Activated CD8-positive, alpha-beta T cell treated with anti-CD3 and anti-CD28 coated beads for 36 hours (primary cell): ENCODE results near the gene SEZ6L. TPM values are rescaled to one million over a fixed set of nuclear protein-coding genes. Genes with fewer than 3 reads are reported as not detected.

Experiments used
- ATAC-seq: fragments of 200-7000 bp; cut with Tn5 transposase; one replicate; pipeline ENCODE4 v1.10.0; 2021; ENCODE audit warnings: mild to moderate bottlenecking, moderate library complexity
- CTCF ChIA-PET: fragments of 350-600 bp; sonication (Branson Sonifier 250); formaldehyde crosslinking; loops from one replicate; lab custom pipeline; 2021; ENCODE audit warnings: antibody characterized with exemption; lab: Charles Lee
- POLR2A ChIA-PET: fragments of 350-600 bp; sonication (Branson Sonifier 250); formaldehyde crosslinking; loops from one replicate; lab custom pipeline; 2021; ENCODE audit warnings: antibody characterized with exemption; lab: Charles Lee
- DNase-seq: peaks from one replicate; pipeline ENCODE4 v3.0.0-alpha.2; 2020
- H3K27ac Mint-ChIP-seq: one replicate; pipeline ENCODE4 v1.8.0; 2021; ENCODE audit warnings: mild to moderate bottlenecking, mixed read lengths
- H3K27me3 Mint-ChIP-seq: one replicate; pipeline ENCODE4 v1.8.0; 2021; ENCODE audit warnings: mixed read lengths
- H3K36me3 Mint-ChIP-seq: one replicate; pipeline ENCODE4 v1.8.0; 2021; ENCODE audit warnings: low read depth, mixed read lengths
- H3K4me1 Mint-ChIP-seq: one replicate; pipeline ENCODE4 v1.8.0; 2021; ENCODE audit warnings: low read depth, mixed read lengths
- H3K4me3 Mint-ChIP-seq: one replicate; pipeline ENCODE4 v1.8.0; 2021; ENCODE audit warnings: mild to moderate bottlenecking, moderate library complexity, mixed read lengths
- H3K9me3 Mint-ChIP-seq: one replicate; pipeline ENCODE4 v1.8.0; 2021; ENCODE audit warnings: mixed read lengths
- intact Hi-C: fragments of 100-400 bp; cut with micrococcal nuclease; formaldehyde crosslinking; loops from one replicate; pipeline ENCODE4 v1.10.0; 2022
- total RNA-seq, 2 experiments: library from RNA; stranded (reverse); gene quantifications; one replicate each; pipeline ENCODE4 v1.2.3, GENCODE V29; 2021
- TF ChIP-seq, protein P1 (sequence below): fragments of 200-600 bp; IDR thresholded peaks from one replicate; pipeline ENCODE4 v1.8.0; 2022; ENCODE audit warnings: antibody characterized with exemption, mild to moderate bottlenecking

SEZ6L gene
- total RNA-seq, 2 experiments from 2014 or later: not detected

DNA sequence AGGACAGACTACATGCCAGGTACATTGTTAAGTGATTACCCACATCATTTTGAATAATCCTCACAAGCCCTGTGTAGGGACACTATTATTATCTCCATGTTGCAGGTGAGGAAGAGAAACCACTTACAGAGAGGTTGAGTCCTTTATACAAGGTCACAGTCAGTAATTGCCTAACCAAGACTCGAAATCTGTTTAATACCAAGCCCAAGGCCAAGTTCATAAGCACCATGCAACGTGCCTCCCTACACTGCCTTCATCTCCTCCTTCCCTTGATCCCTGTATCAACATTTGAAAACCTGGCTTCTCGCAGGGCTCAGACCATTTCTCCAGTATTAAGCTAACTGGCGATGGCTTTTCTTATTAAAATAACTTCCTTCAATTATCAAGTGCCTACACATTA is 41.7 kb upstream of the SEZ6L start:
- POLR2A ChIA-PET: no interaction called here
- H3K9me3 Mint-ChIP-seq: peaks cover 1% of the 10 kb centered on the region
- intact Hi-C loops: no loop called here
- CTCF ChIA-PET: interaction anchor here (1.5 kb wide), 1 partner anchor 203 kb away, joined by 4 read pairs; no protein-coding TSS in a partner anchor
- no peak overlapping the region for H3K4me3 Mint-ChIP-seq
- H3K27me3 Mint-ChIP-seq: peaks cover 2% of the 10 kb centered on the region
- H3K4me1 Mint-ChIP-seq: no peaks in the 10 kb centered on the region
- ATAC-seq (no peak), DNase-seq (no peak)
- no peaks in the 10 kb centered on the region for H3K36me3 Mint-ChIP-seq
- TF ChIP-seq, protein P1, sequence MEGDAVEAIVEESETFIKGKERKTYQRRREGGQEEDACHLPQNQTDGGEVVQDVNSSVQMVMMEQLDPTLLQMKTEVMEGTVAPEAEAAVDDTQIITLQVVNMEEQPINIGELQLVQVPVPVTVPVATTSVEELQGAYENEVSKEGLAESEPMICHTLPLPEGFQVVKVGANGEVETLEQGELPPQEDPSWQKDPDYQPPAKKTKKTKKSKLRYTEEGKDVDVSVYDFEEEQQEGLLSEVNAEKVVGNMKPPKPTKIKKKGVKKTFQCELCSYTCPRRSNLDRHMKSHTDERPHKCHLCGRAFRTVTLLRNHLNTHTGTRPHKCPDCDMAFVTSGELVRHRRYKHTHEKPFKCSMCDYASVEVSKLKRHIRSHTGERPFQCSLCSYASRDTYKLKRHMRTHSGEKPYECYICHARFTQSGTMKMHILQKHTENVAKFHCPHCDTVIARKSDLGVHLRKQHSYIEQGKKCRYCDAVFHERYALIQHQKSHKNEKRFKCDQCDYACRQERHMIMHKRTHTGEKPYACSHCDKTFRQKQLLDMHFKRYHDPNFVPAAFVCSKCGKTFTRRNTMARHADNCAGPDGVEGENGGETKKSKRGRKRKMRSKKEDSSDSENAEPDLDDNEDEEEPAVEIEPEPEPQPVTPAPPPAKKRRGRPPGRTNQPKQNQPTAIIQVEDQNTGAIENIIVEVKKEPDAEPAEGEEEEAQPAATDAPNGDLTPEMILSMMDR: no peak
- no peak overlapping the region for H3K27ac Mint-ChIP-seq

DNA sequence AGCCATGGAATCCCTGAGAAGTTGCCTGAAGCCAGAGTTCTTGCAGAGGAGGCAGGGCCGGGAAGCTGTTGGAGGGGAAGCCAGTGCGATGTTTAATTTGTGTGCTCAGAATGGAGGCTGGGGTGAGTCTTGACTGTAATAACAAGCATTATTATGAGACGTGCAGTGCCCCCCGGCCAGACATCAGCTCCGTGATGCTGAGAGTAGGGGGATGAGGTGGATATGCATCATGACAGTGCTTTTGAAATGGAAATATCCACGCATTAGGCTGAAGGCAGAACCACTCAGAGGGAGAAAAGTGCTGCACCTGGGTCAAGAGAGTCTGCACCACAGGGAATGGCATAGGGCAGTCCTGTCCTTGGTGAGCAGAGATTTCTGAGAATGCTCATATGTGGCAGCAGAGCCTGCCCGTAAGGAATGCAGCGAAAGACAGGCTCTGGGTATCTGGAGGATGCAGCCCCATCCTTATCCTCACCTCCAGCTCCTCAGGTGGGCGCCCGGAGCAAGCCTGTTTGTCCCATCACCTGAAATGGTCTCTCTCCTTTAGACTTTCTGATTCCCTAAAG is 37.6 kb upstream of the SEZ6L start:
- H3K27ac Mint-ChIP-seq: no peak overlapping the region
- CTCF ChIA-PET: no interaction called here

DNA sequence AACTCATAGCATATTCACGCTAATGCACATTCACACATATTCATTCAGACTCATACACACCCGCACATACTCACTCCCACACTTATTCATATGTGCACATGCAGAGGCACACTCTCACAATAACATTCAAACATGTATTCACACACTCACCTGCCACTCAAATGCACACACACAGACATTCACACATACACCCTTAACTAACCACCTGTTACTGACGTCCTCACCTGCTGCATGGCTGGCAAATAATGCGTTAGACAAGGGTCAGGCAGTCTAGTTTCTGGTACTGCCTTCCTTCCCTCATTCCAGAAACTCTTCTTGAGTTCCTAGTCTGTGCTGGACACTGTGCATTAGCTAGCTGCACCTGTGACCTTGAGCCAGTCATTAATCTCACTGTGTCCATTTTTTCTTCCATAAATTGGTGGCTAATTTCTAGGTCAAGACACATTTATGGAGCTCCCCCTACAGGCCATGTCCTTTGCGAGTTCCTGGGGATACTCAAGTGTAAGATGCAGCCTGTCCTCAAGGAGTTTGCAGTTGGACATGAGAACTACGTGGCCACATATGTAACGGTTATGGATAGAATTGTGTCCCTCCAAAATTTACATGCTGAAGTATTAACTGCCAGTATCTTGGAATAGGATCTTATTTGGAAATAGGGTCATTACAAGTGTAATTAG is 34.5 kb upstream of the SEZ6L start:
- peak; percentile 29 for DNase-seq
- Mint-ChIP-seq H3K27ac (no peak overlapping the region), H3K36me3 (no peaks in the 10 kb centered on the region), H3K4me3 (no peak overlapping the region), H3K9me3 (no peaks in the 10 kb centered on the region), H3K27me3 (peaks cover 2% of the 10 kb centered on the region), H3K4me1 (no peaks in the 10 kb centered on the region)
- ChIA-PET CTCF (interaction anchor here (1.3 kb wide), 1 partner anchor 9 kb away, joined by 3 read pairs; no protein-coding TSS in a partner anchor), POLR2A (no interaction called here)
- intact Hi-C loops: no loop called here
- no peak for ATAC-seq
- TF ChIP-seq, protein P1: peak; percentile 35

More for the DNA sequence above, 37.6 kb upstream of the SEZ6L start:
- intact Hi-C loops: no loop called here
- Mint-ChIP-seq H3K27me3 (peaks cover 2% of the 10 kb centered on the region), H3K36me3 (no peaks in the 10 kb centered on the region), H3K9me3 (no peaks in the 10 kb centered on the region), H3K4me1 (no peaks in the 10 kb centered on the region), H3K4me3 (no peak overlapping the region)
- TF ChIP-seq, protein P1: no peak
- POLR2A ChIA-PET: no interaction called here
- ATAC-seq (no peak), DNase-seq (no peak)

DNA sequence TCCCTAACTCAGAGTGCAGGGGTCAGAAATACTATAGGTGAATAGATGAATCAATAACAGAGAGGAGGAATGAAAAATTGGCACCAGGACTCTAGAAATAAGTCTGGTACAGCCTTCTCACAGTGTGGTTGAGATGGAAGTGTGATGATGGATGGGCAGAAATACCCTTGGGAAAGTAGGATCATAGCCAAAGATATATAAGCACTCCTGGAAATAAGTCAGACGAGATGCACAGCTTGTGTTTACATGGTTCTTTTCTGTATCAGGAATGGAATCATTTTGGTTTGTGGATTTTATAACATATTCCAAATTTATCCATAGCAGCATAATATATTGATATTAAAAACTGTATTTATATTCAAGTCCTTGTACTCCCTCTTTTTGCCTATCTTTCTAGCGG is 33.5 kb upstream of the SEZ6L start:
- no peak overlapping the region for H3K4me3 Mint-ChIP-seq
- intact Hi-C loops: no loop called here
- ATAC-seq (no peak), DNase-seq (no peak)
- no peaks in the 10 kb centered on the region for H3K4me1 Mint-ChIP-seq
- CTCF ChIA-PET: interaction anchor here (1.3 kb wide), 1 partner anchor 8 kb away, joined by 3 read pairs; no protein-coding TSS in a partner anchor
- no peaks in the 10 kb centered on the region for H3K36me3 Mint-ChIP-seq
- no peak overlapping the region for H3K27ac Mint-ChIP-seq
- POLR2A ChIA-PET: no interaction called here
- H3K27me3 Mint-ChIP-seq: peaks cover 4% of the 10 kb centered on the region
- no peaks in the 10 kb centered on the region for H3K9me3 Mint-ChIP-seq
- TF ChIP-seq, protein P1: no peak

DNA sequence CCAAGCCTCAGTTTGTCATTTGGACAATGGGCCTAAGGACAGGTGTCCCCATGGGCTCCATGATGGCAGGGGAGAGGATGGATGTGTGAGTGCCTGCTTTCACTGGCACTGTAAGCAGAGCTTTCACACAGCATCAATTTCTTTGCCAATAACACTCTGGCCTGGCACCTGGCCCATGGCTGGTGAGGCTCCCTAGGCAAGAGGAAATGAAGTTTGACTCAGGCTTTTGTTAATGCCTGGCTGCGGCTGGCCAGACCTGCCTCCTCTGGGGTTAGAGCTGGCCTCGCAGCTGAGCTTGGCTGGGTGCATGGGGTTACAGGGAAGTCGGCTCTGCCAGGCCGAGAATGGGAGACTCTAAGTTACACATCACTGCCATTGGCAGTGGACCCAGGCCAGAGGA is 30.0 kb upstream of the SEZ6L start:
- TF ChIP-seq, protein P1: no peak
- no peak overlapping the region for H3K27ac Mint-ChIP-seq
- H3K36me3 Mint-ChIP-seq: no peaks in the 10 kb centered on the region
- H3K4me1 Mint-ChIP-seq: no peaks in the 10 kb centered on the region
- POLR2A ChIA-PET: no interaction called here
- intact Hi-C loops: no loop called here
- H3K4me3 Mint-ChIP-seq: no peak overlapping the region
- H3K9me3 Mint-ChIP-seq: no peaks in the 10 kb centered on the region
- ATAC-seq (no peak), DNase-seq (no peak)
- H3K27me3 Mint-ChIP-seq: peaks cover 9% of the 10 kb centered on the region
- CTCF ChIA-PET: no interaction called here
